GM18508 (cell line): ENCODE measurements around the gene SRSF9.
"Not testable (repeated sequence)": the region's sequence is repeated elsewhere in the genome, so short reads cannot be mapped to it uniquely, and the experiment has no call there.

Experiments used
- ATAC-seq: cut with Tn5 transposase; IDR thresholded peaks from one replicate; pipeline ENCODE4 v1.9.1; 2021; ENCODE audit warnings: moderate number of reproducible peaks; ENCODE audit not compliant: insufficient read depth, unreplicated experiment

Gene SRSF9, protein sequence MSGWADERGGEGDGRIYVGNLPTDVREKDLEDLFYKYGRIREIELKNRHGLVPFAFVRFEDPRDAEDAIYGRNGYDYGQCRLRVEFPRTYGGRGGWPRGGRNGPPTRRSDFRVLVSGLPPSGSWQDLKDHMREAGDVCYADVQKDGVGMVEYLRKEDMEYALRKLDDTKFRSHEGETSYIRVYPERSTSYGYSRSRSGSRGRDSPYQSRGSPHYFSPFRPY

DNA sequence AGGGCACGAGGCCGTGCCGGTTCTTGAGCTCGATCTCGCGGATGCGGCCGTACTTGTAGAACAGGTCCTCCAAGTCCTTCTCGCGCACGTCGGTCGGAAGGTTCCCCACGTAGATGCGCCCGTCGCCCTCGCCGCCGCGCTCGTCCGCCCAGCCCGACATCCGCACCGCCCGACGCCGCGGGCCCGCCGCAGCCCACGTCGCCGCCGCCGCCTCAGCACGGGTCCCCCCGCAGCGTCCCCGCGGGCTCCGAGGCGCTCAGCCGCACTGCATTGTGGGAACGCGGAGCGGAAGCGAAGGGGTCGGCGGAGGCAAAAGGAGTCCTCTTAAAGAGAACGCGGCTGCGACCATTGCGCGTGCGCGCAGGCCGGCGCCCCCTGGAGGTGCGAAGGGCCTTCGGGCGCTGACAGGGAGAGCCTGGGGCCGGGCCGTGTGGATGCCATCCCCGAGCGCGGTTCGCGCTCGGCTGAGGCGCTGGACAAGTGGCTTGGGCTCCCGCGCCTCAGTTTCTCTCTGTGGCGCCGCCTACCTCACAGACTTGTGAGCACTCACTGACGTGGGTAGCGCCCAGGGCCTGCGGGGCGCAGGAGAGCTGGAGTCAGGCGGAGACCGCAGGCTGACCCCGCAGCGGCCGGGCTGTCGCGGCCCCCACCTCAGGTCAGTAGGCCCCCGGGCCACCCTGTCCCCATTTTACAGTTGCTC is at the start of gene SRSF9:
Gene SRSF9 (minus strand): TSS at position 299 of the 700 bp plus-strand sequence. CDS start 139 bp downstream, at position 160.
- peak; percentile 64 for ATAC-seq

DNA sequence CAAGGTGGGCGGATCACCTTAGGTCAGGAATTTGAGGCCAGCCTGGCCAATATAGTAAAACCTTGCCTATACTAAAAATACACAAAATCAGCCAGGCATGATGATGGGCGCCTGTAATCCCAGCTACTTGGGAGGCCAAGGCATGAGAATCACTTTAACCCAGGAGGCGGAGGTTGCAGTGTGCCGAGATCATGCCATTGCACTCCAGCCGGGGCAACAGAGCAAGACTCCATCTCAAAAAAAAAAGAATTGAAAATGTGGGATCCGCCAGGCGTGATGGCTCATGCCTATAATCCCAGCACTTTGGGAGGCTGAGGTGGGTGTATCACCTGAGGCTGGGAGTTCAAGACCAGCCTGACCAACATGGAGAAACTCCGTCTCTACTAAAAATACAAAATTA is 49.8 kb upstream of the SRSF9 start:
- ATAC-seq, result not testable (repeated sequence)

- ATAC-seq, result no peak
Measured at GRCh38 chr12:120515496-120515895, 45.9 kb upstream of the SRSF9 start.

DNA sequence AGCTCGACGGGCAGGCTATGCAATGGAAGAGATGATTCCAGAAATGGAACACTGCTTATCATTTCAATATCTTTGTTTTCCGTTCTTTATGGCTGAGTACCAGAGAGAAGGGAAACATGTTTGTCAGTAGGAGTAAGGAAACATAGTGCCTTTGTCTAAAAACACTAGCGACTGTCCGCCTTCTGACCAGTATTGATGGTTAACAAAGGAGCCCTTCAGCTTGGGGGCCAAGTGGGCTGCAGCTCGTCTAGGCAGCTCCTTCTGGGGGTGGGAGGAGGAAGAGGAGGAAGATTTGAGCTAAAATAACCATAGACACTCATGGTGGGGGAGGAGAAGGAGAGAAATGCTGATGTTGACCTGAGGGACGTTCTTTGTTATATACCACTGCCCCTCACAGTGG is 44.5 kb upstream of the SRSF9 start:
- ATAC-seq, result no peak

- ATAC-seq, result no peak
Measured at GRCh38 chr12:120508537-120508936, 39.0 kb upstream of the SRSF9 start.

DNA sequence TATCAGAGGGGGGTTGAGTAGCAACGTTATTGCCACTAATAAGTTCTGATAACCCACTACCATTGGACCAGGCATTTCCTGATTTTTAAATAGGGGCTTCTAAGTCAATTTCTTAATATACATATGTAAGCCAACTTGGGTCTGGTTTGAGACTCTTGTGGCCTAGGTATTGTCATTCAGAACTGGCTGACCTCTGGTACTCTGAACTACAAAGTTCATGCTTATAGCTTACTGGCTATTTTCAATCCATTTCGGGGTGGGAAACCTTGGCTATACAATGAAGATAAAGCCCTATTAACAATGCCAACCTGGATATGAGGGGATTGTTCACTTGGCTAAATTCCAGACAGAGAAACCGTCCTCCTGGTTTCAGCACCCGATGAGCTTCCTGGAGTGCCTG is 35.0 kb upstream of the SRSF9 start:
- no peak for ATAC-seq

DNA sequence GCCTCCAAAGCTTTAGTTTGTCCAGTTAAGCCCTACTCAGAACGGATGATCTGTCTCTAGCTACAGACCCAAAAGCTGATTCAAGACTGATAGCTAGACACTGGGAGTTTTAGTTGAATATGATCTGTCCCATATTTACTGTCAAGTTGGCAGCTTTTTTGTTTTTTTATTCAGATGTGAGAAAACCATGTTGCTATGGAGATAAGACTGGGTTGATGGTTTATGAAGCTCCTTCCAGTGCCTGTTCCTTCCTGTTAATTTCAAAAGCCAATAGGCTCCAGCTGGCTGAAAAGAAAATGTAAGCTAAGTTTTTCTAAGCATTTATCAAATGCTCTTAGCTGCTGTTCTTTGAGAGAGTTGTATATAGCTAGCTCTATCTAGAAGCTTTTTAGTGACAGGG is 31.0 kb upstream of the SRSF9 start:
- ATAC-seq, result no peak

DNA sequence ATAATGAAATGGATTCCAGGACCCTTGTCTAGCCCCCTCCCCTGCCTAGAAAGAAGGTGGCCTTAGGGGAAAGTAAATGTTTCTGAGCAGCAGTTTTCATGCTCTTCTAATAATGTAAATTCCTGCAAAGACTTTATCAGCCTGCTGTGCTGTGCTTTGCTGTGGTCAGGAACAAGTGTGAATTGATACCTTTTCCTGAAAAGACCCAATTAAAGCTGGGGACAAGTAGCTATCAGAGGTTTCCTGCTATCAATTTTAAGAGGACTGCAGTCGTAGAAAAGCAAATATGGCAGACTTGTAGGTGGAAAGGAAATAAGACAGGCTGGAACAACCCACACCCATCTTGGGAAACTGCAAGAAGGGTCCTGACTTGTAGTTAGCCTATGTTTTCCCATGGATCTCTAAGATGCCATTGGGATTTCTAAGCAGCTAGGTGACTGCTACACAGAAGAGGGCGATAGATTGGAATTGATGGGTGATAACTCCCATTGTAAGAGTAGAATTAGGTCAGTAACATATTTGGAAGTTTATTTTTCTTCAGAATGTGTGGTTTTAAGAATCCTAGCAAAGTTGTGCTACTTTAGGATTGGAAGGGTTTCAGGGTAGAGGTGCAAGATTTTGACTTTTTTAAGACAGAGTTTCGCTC is 29.4 kb upstream of the SRSF9 start:
- ATAC-seq, result no peak

DNA sequence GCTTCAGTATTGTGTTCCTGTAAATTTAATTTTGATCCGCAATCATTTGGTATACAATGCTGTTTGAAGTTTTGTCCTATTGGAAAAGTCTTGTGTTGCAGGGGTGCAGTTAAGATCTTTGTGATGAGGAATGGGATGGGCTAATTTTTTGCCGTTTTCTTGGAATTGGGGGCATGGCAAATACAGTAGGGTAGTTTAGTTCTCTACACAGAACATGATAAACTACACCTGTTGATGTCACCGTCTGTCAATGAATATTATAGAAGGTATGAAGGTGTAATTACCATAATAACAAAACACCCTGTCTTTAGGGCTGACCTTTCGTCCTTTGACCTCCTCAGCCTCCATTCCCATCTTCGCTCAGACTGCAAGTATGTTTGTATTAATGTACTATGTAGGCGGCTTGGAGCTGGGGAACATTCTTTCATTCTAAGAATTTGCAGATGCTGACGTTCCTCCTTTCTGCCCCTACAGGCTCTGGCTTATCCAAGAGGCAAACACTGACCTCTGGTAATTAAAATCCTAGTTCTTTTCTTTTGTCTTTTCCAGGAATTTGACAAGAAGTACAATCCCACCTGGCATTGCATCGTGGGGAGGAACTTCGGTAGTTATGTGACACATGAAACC is 28.1 kb upstream of the SRSF9 start:
- ATAC-seq, result no peak

DNA sequence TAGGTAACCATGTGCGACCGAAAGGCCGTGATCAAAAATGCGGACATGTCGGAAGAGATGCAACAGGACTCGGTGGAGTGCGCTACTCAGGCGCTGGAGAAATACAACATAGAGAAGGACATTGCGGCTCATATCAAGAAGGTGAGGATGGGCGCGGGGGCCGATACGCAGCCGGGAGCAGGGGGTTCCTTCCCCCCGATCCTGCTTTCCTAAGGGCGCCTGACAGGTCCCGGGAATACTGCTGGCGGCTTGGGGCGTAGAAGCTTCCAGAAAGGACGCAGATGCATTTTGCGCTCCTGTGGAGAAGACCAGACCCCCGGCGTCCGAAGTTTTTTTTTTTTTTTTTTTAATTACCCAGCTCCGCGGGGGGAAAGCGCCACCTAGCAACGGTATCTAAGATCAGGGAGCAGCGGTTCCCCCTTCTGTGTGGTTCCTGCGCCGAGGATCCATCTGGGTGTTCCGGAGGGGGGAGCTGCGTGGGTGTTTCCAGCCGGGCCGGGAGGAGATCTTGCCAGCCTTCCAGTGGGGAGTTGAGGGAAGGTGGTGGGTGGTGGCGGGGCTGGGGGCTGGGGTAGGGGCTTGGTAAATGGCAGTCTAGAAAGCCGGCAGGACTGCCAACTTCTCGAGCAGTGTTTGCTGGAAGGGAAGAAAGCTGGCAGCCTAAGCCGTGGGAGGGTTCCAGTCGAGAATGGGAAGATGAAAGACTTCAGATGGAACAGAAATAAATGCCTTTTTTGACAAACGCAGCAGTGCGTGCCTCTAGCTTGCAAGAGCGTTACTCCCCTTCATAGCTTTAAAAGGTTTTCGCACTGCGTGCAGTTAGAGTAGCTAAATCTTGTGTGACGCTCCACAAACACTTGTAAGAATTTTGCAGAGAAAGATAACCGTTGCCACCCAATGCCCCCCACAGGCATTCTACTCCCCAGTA is 27.1 kb upstream of the SRSF9 start:
- no peak for ATAC-seq

GRCh38 chr12:120495731-120496412 is 26.3 kb upstream of the SRSF9 start, which contains the start of gene DYNLL1:
Gene DYNLL1 (plus strand): TSS chr12:120496113. CDS start chr12:120496422, 309 bp downstream.
- ATAC-seq, result peak; percentile 84

- no peak for ATAC-seq
Measured at GRCh38 chr12:120495186-120495730, 25.7 kb upstream of the SRSF9 start.

DNA sequence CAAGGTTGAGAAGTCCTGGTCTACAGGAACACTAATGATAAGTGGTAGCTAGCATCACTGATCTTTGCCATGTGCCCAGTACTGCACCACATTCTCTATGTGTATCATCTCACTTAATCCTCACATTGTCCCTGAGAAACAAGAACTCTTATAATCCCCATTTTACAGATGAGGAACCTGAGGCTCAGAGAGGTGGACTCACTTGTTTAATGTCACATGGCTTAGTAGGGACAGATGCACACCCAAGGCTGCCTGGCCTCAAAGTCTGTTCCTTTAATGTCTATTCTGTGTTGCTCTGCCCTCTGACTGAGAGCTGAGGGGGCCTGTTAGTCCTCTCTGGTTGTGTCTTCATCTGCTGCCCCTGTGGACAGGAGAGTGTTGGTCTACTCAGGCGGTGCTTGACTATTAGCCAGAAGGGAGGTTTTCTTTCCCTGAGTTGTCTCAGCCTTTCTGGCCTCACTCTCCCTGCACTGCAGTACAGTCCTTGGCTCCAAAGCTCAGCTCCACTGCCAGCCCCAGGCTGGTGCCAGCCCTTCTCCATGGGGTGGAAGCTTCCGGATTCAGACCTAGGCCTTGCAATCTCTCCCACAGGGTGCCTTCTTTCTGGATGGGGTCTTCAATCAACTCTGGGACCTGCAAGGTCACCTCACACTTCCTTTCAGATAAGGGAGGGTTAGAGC is 21.4 kb upstream of the SRSF9 start:
- ATAC-seq, result no peak

- no peak for ATAC-seq
Measured at GRCh38 chr12:120490325-120490724, 20.8 kb upstream of the SRSF9 start.

GRCh38 chr12:120489018-120489417 is 19.5 kb upstream of the SRSF9 start:
- no peak for ATAC-seq

GRCh38 chr12:120488057-120488640 is 18.6 kb upstream of the SRSF9 start:
- no peak for ATAC-seq

DNA sequence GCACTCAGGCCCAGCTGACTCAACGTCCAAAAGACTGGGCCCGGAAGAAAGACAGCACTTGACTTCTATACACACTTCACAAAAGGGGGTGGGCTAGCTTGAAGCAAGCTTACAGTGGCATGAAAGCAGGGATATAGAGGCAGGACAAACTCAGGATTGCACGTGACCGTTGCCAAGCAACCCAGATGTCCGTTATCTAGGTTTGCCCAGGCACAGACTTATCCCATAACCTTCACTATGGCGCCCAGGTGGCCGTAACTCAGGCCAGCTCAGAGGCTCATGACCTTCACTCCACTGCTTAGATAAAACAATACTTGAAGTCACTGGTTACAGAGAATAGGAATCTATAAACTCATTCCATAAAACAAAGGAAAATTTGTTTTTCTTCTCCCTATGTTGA is 18.0 kb upstream of the SRSF9 start:
- ATAC-seq, result not testable (repeated sequence)
